PC-3 (cell line): ENCODE data around the gene LENEP. TPM values are rescaled to one million over a fixed set of nuclear protein-coding genes. Genes with fewer than 3 reads are reported as not detected.
A peak's percentile ranks its signal among the peaks of the same experiment; 100 is the strongest.

Source experiments
- ATAC-seq: fragments of 200-7000 bp; cut with Tn5 transposase; 2 replicates; pipeline ENCODE4 v1.9.1; 2020; ENCODE audit warnings: mild to moderate bottlenecking, moderate library complexity
- BruUV-seq: library from RNA; stranded (reverse); fragments of 400-500 nt; replicated peaks from 2 replicates; lab custom pipeline; 2021; lab: Mats Ljungman, UMichigan
- CTCF ChIA-PET: fragments of 300-600 bp; sonication (Branson Sonifier 250); formaldehyde crosslinking; loops from one replicate; lab custom pipeline; 2022; ENCODE audit warnings: antibody characterized with exemption; lab: Charles Lee
- POLR2A ChIA-PET: fragments of 300-600 bp; sonication (Branson Sonifier 250); formaldehyde crosslinking; loops from one replicate; lab custom pipeline; 2022; ENCODE audit warnings: antibody characterized with exemption; ENCODE audit not compliant: unreplicated experiment; lab: Charles Lee
- DNase-seq: peaks from one replicate; pipeline ENCODE4 v3.0.0-alpha.2; 2015
- H2AFZ ChIP-seq: fragments of 300-600 bp; sonication (generic); 2 replicates; pipeline ENCODE4 v1.6.0; 2016; ENCODE audit warnings: antibody characterized with exemption, low read length
- H3F3A ChIP-seq: fragments of 300-600 bp; sonication (generic); one replicate; pipeline ENCODE4 v1.6.0; 2017; ENCODE audit warnings: antibody characterized with exemption, low read length, control low read depth, mild to moderate bottlenecking; ENCODE audit not compliant: unreplicated experiment
- H3K27ac ChIP-seq: fragments of 300-600 bp; sonication (generic); 2 replicates; pipeline ENCODE4 v1.5.1; 2016; ENCODE audit warnings: mild to moderate bottlenecking, low read length
- H3K27me3 ChIP-seq: fragments of 300-600 bp; sonication (generic); 2 replicates; pipeline ENCODE4 v1.6.1; 2016; ENCODE audit warnings: low read length, mixed read lengths
- H3K36me3 ChIP-seq: fragments of 300-600 bp; sonication (generic); 2 replicates; pipeline ENCODE4 v1.6.1; 2016; ENCODE audit warnings: low read depth, mixed run types, low read length, mixed read lengths
- H3K4me1 ChIP-seq: fragments of 300-600 bp; sonication (generic); 2 replicates; pipeline ENCODE4 v1.5.1; 2016; ENCODE audit warnings: low read length; ENCODE audit not compliant: insufficient read depth
- H3K4me2 ChIP-seq: fragments of 300-600 bp; sonication (generic); 2 replicates; pipeline ENCODE4 v1.6.0; 2016; ENCODE audit warnings: low read length
- H3K4me3 ChIP-seq: fragments of 300-600 bp; sonication (generic); 2 replicates; pipeline ENCODE4 v1.5.1; 2016; ENCODE audit warnings: mild to moderate bottlenecking, low read length, mixed read lengths
- H3K79me2 ChIP-seq: fragments of 300-600 bp; sonication (generic); 2 replicates; pipeline ENCODE4 v1.6.1; 2017; ENCODE audit warnings: low read length, mixed read lengths
- H3K9ac ChIP-seq: fragments of 300-600 bp; sonication (generic); 2 replicates; pipeline ENCODE4 v1.6.0; 2016; ENCODE audit warnings: mild to moderate bottlenecking, low read length
- H3K9me2 ChIP-seq: fragments of 300-600 bp; sonication (generic); replicated peaks from 2 replicates; pipeline ENCODE4 v1.6.1; 2016; ENCODE audit warnings: mixed run types, low read length, mixed read lengths
- H3K9me3 ChIP-seq: fragments of 300-600 bp; sonication (generic); 2 replicates; pipeline ENCODE4 v1.6.1; 2016; ENCODE audit warnings: low read length, mixed read lengths
- H4K20me1 ChIP-seq: fragments of 300-600 bp; sonication (generic); 2 replicates; pipeline ENCODE4 v1.6.1; 2016; ENCODE audit warnings: low read length, mixed read lengths
- CTCF ChIP-seq: fragments of 300-600 bp; sonication (generic); conservative IDR thresholded peaks from 2 replicates; pipeline ENCODE4 v1.5.1; 2017; ENCODE audit warnings: antibody characterized with exemption, low read depth, mild to moderate bottlenecking, low read length
- EZH2 ChIP-seq: fragments of 300-600 bp; sonication (generic); IDR thresholded peaks from one replicate; pipeline ENCODE4 v1.6.1; 2017; ENCODE audit warnings: antibody characterized with exemption, mild to moderate bottlenecking, low read length; ENCODE audit not compliant: unreplicated experiment
- EZH2phosphoT487 ChIP-seq: fragments of 300-600 bp; sonication (generic); IDR thresholded peaks from 2 replicates; pipeline ENCODE4 v1.6.1; 2018; ENCODE audit warnings: mild to moderate bottlenecking, antibody characterized with exemption, low read length, borderline replicate concordance
- intact Hi-C: fragments of 100-400 bp; cut with micrococcal nuclease; formaldehyde crosslinking; loops from 2 replicates; pipeline ENCODE4 v1.9.0; 2023
- total RNA-seq: library from RNA; depleted of rRNA; stranded (reverse); fragments of >200 nt; gene quantifications from 2 replicates; pipeline ENCODE4 v1.2.3, GENCODE V29; 2014

Gene LENEP
- total RNA-seq, 1 experiment from 2014 or later: not detected

GRCh38 chr1:155000411-155000725, 7.0 kb downstream of the LENEP start:
- ATAC-seq (no peak; the same call in 1 of the 2 replicates), DNase-seq (no peak)
- Histone ChIP-seq H2AFZ (peak overlapping the region; percentile 78), H3K27me3 (no peaks in the 10 kb centered on the region), H4K20me1 (no peaks in the 10 kb centered on the region), H3K36me3 (no peaks in the 10 kb centered on the region), H3K4me1 (peaks cover 34% of the 10 kb centered on the region), H3K9me2 (no peaks in the 10 kb centered on the region), H3K4me3 (peak overlapping the region; percentile 83), H3K4me2 (peak overlapping the region; percentile 97), H3K27ac (peak overlapping the region; percentile 77), H3F3A (peaks cover 4% of the 10 kb centered on the region), H3K9ac (peak overlapping the region; percentile 70), H3K79me2 (peaks cover 28% of the 10 kb centered on the region), H3K9me3 (no peaks in the 10 kb centered on the region)
- intact Hi-C loops: loop anchor here (2.0 kb wide), 1 partner anchor 40 kb away; the partner anchor contains the start of gene PYGO2
- ChIA-PET POLR2A (no interaction called here), CTCF (interaction anchor here (0.8 to 1.5 kb wide), 2 partner anchors 29 to 85 kb away, joined by 3 to 4 read pairs; partner anchors contain the start of gene SHC1)
- TF ChIP-seq CTCF: no peak
- no peak for TF ChIP-seq EZH2phosphoT487
- TF ChIP-seq EZH2: no peak
- BruUV-seq: no TSS peak

- POLR2A ChIA-PET: no interaction called here
- Histone ChIP-seq H3K27ac (peak overlapping the region; percentile 77), H3K4me1 (peaks cover 39% of the 10 kb centered on the region), H3K4me2 (peak overlapping the region; percentile 97), H3K27me3 (no peaks in the 10 kb centered on the region), H3K4me3 (peak overlapping the region; percentile 83), H3K9me3 (no peaks in the 10 kb centered on the region), H3K9me2 (no peaks in the 10 kb centered on the region), H3K36me3 (peaks cover under 1% of the 10 kb centered on the region; the same call in 1 of the 2 replicates), H3K79me2 (peaks cover 33% of the 10 kb centered on the region), H2AFZ (peak overlapping the region; percentile 68), H4K20me1 (no peaks in the 10 kb centered on the region), H3F3A (peaks cover 4% of the 10 kb centered on the region), H3K9ac (peak overlapping the region; percentile 70)
- peak; percentile 38 for ATAC-seq
- no TSS peak for BruUV-seq
- DNase-seq: peak; percentile 98
- CTCF ChIA-PET: interaction anchor here (0.7 to 4.1 kb wide), 2 partner anchors 17 to 40 kb away, joined by 3 to 16 read pairs; partner anchors contain the start of gene PYGO2
- no peak for TF ChIP-seq CTCF
- TF ChIP-seq EZH2phosphoT487: no peak
- TF ChIP-seq EZH2: no peak
- intact Hi-C loops: loop anchor here (1.0 to 2.0 kb wide), 3 partner anchors 18 to 40 kb away; partner anchors contain the start of genes CKS1B, FLAD1 and PYGO2
Measured at GRCh38 chr1:155000726-155001424, 7.5 kb downstream of the LENEP start.

- intact Hi-C loops: loop anchor here (1.0 to 2.0 kb wide), 3 partner anchors 18 to 41 kb away; partner anchors contain the start of genes CKS1B, FLAD1 and PYGO2
- H3K9me2 ChIP-seq: no peaks in the 10 kb centered on the region
- peak overlapping the region; percentile 97 for H3K4me2 ChIP-seq
- peaks cover 4% of the 10 kb centered on the region for H3F3A ChIP-seq
- no TSS peak for BruUV-seq
- DNase-seq: no peak
- no peaks in the 10 kb centered on the region for H3K27me3 ChIP-seq
- H3K36me3 ChIP-seq: peaks cover 5% of the 10 kb centered on the region; the same call in 1 of the 2 replicates
- ATAC-seq: no peak
- TF ChIP-seq EZH2: no peak
- H3K27ac ChIP-seq: peak overlapping the region; percentile 77
- POLR2A ChIA-PET: no interaction called here
- H2AFZ ChIP-seq: peak overlapping the region; percentile 68
- peak overlapping the region; percentile 70 for H3K9ac ChIP-seq
- peak overlapping the region; percentile 83 for H3K4me3 ChIP-seq
- peaks cover 44% of the 10 kb centered on the region for H3K4me1 ChIP-seq
- H3K79me2 ChIP-seq: peaks cover 38% of the 10 kb centered on the region
- no peaks in the 10 kb centered on the region for H4K20me1 ChIP-seq
- CTCF ChIA-PET: interaction anchor here (4.1 kb wide), 1 partner anchor 16 kb away, joined by 16 read pairs; no protein-coding TSS in a partner anchor
- H3K9me3 ChIP-seq: no peaks in the 10 kb centered on the region
Measured at GRCh38 chr1:155001425-155001674, 8.0 kb downstream of the LENEP start.
